Naive thymus-derived CD4-positive, alpha-beta T cell (primary cell): ENCODE results near the gene RTEL1. TPM values are rescaled to one million over a fixed set of nuclear protein-coding genes. Genes with fewer than 3 reads are reported as not detected.
A peak's percentile ranks its signal among the peaks of the same experiment; 100 is the strongest.

Source experiments
- ATAC-seq: fragments of 150-1000 bp; cut with Tn5 transposase; 2 replicates; pipeline ENCODE4 v1.10.0; 2021; ENCODE audit warnings: mild to moderate bottlenecking, moderate library complexity
- CTCF ChIA-PET: fragments of 350-600 bp; sonication (Branson Sonifier 250); formaldehyde crosslinking; loops from one replicate; lab custom pipeline; 2021; ENCODE audit warnings: antibody characterized with exemption; lab: Charles Lee
- POLR2A ChIA-PET: fragments of 350-600 bp; sonication (Branson Sonifier 250); formaldehyde crosslinking; loops from one replicate; lab custom pipeline; 2021; ENCODE audit warnings: antibody characterized with exemption, inconsistent platforms; lab: Charles Lee
- DNase-seq, 9 donors: peaks; one replicate each; pipeline versions ENCODE4 v3.0.0 to v3.0.0-alpha.2; 2020 to 2022; ENCODE audit warnings: mixed read lengths in 1 of 9
- H3K27ac ChIP-seq: one replicate; pipeline ENCODE4 v1.7.0; 2013; ENCODE audit warnings: mild to moderate bottlenecking, low read depth, low read length, moderate library complexity
- H3K27me3 ChIP-seq, 2 donors: one replicate each; pipeline ENCODE4 v1.7.0; 2013; ENCODE audit warnings: low read length in 2 of 2, mild to moderate bottlenecking in 2 of 2, moderate library complexity in 2 of 2; ENCODE audit not compliant: control insufficient read depth in 2 of 2, insufficient read depth in 2 of 2
- H3K36me3 ChIP-seq, 3 experiments: 1 replicate in 2 of 3; 2 replicates in 1 of 3; pipeline ENCODE4 v1.7.0; 2013; ENCODE audit warnings: low read length in 3 of 3, mild to moderate bottlenecking in 3 of 3, moderate library complexity in 1 of 3; ENCODE audit not compliant: insufficient read depth in 3 of 3, control insufficient read depth in 2 of 3
- H3K4me1 ChIP-seq, 2 donors: one replicate each; pipeline ENCODE4 v1.7.0; 2013; ENCODE audit warnings: low read length in 2 of 2, mild to moderate bottlenecking in 2 of 2, moderate library complexity in 1 of 2; ENCODE audit not compliant: control insufficient read depth in 2 of 2, insufficient read depth in 2 of 2
- H3K4me3 ChIP-seq: 2 replicates; pipeline ENCODE4 v1.7.0; 2013; ENCODE audit warnings: mild to moderate bottlenecking, low read length
- H3K9me3 ChIP-seq, 3 experiments: 1 replicate in 2 of 3; 2 replicates in 1 of 3; pipeline ENCODE4 v1.7.0; 2013; ENCODE audit warnings: low read length in 3 of 3; ENCODE audit not compliant: control insufficient read depth in 2 of 3
- H3K27ac Mint-ChIP-seq, 9 donors: one replicate each; pipeline ENCODE4 v1.8.0; 2020 to 2022; ENCODE audit warnings: mixed read lengths in 9 of 9, mild to moderate bottlenecking in 8 of 9, moderate library complexity in 5 of 9, inconsistent platforms in 2 of 9
- H3K27me3 Mint-ChIP-seq, 5 donors: one replicate each; pipeline ENCODE4 v1.8.0; 2021 to 2022; ENCODE audit warnings: mixed read lengths in 5 of 5, mild to moderate bottlenecking in 1 of 5
- H3K36me3 Mint-ChIP-seq, 5 donors: one replicate each; pipeline ENCODE4 v1.8.0; 2020 to 2022; ENCODE audit warnings: mixed read lengths in 5 of 5, mild to moderate bottlenecking in 3 of 5, inconsistent platforms in 1 of 5
- H3K4me1 Mint-ChIP-seq, 7 donors: one replicate each; pipeline ENCODE4 v1.8.0; 2020 to 2022; ENCODE audit warnings: mixed read lengths in 7 of 7, mild to moderate bottlenecking in 3 of 7, inconsistent platforms in 1 of 7
- H3K4me3 Mint-ChIP-seq, 10 donors: one replicate each; pipeline ENCODE4 v1.8.0; 2020 to 2022; ENCODE audit warnings: mild to moderate bottlenecking in 10 of 10, mixed read lengths in 10 of 10, moderate library complexity in 6 of 10, inconsistent platforms in 2 of 10
- H3K9me3 Mint-ChIP-seq, 11 donors: one replicate each; pipeline ENCODE4 v1.8.0; 2020 to 2022; ENCODE audit warnings: mixed read lengths in 11 of 11, mild to moderate bottlenecking in 4 of 11, inconsistent platforms in 1 of 11, moderate library complexity in 1 of 11
- intact Hi-C, 2 donors: fragments of 100-400 bp; cut with micrococcal nuclease; formaldehyde crosslinking; loops; one replicate each; pipeline ENCODE4 v1.15.1; 2023
- polyA plus RNA-seq, 2 donors: library from polyadenylated mRNA; unstranded; fragments of 300-500 nt; fragmentation: Illumina TruSeq; gene quantifications; one replicate each; pipeline ENCODE4 v1.2.3, GENCODE V29; 2021
- total RNA-seq, 6 experiments: library from RNA in 5 of 6; stranded (reverse) in 5 of 6; gene quantifications; 1 replicate in 5 of 6; 2 replicates in 1 of 6; pipeline ENCODE4 v1.2.3 and lab custom pipeline; 2021 to 2026

The RTEL1 gene
- total and polyA plus RNA-seq, 7 experiments from 2014 or later: 1.9 to 47.2 (median 31.6) TPM

- Histone ChIP-seq H3K9me3 (no peaks in the 10 kb centered on the region), H3K27ac (no peak overlapping the region), H3K36me3 (peaks cover 0 to 21% (median 0%) of the 10 kb centered on the region in 3 experiments), H3K4me1 (peaks cover 12 to 20% of the 10 kb centered on the region in 2 donors), H3K4me3 (no peak overlapping the region), H3K27me3 (no peaks in the 10 kb centered on the region)
- POLR2A ChIA-PET: interaction anchor here (0.5 to 1.5 kb wide), 3 partner anchors 13 to 288 kb away, joined by 3 read pairs; partner anchors contain the start of genes ARFRP1 and ZGPAT
- intact Hi-C loops: no loop called here
- Mint-ChIP-seq H3K27me3 (peaks cover 0 to 2% (median 0%) of the 10 kb centered on the region in 5 donors), H3K9me3 (peaks cover 0 to 5% (median 0%) of the 10 kb centered on the region in 11 donors), H3K4me1 (peaks cover 5 to 18% (median 6%) of the 10 kb centered on the region in 7 donors), H3K27ac (no peak overlapping the region), H3K36me3 (peaks cover 0 to 10% (median 0%) of the 10 kb centered on the region in 5 donors), H3K4me3 (no peak overlapping the region)
- peak in 1 of 9 donors; percentile 8 for DNase-seq
- no peak for ATAC-seq
- CTCF ChIA-PET: no interaction called here
These were observed 36.7 kb downstream of the RTEL1 start for GRCh38 chr20:63694584-63695423.

- H3K4me3 Mint-ChIP-seq: peak overlapping the region in 8 of 10 donors; percentile 27 to 76 (median 56)
- no peak for DNase-seq
- peaks cover 12 to 20% of the 10 kb centered on the region in 2 donors for H3K4me1 ChIP-seq
These were observed 37.6 kb downstream of the RTEL1 start for GRCh38 chr20:63695424-63696305.

GRCh38 chr20:63696306-63696627 lies 38.2 kb downstream of the RTEL1 start:
- intact Hi-C loops: no loop called here
- no peaks in the 10 kb centered on the region for H3K27me3 ChIP-seq
- ChIA-PET POLR2A (interaction anchor here (0.5 to 3.3 kb wide), 3 partner anchors 11 to 41 kb away, joined by 3 to 19 read pairs (median 16); partner anchors contain the start of genes ARFRP1, LIME1 and ZGPAT), CTCF (interaction anchor here (0.6 kb wide), 1 partner anchor 38 kb away, joined by 4 read pairs; the partner anchor contains the start of gene RTEL1)
- peak overlapping the region; percentile 20 for H3K27ac ChIP-seq
- H3K9me3 ChIP-seq: no peaks in the 10 kb centered on the region
- Mint-ChIP-seq H3K36me3 (peaks cover 0 to 10% (median 0%) of the 10 kb centered on the region in 5 donors), H3K27me3 (peaks cover 0 to 2% (median 0%) of the 10 kb centered on the region in 5 donors), H3K9me3 (peaks cover 0 to 5% (median 0%) of the 10 kb centered on the region in 11 donors), H3K4me3 (peak overlapping the region in 9 of 10 donors; percentile 27 to 76 (median 54)), H3K27ac (peak overlapping the region in 6 of 9 donors; percentile 51 to 88 (median 65)), H3K4me1 (peaks cover 5 to 17% (median 6%) of the 10 kb centered on the region in 7 donors)
- peaks cover 12 to 20% of the 10 kb centered on the region in 2 donors for H3K4me1 ChIP-seq
- peak in 6 of 9 donors; percentile 28 to 47 (median 38) for DNase-seq
- ATAC-seq: peak; percentile 73
- H3K36me3 ChIP-seq: peaks cover 0 to 28% (median 0%) of the 10 kb centered on the region in 3 experiments
- H3K4me3 ChIP-seq: peak overlapping the region; percentile 47

More at GRCh38 chr20:63695424-63696305, 37.6 kb downstream of the RTEL1 start:
- intact Hi-C loops: no loop called here
- Mint-ChIP-seq H3K36me3 (peaks cover 0 to 10% (median 0%) of the 10 kb centered on the region in 5 donors), H3K27ac (peak overlapping the region in 6 of 9 donors; percentile 51 to 88 (median 65)), H3K9me3 (peaks cover 0 to 5% (median 0%) of the 10 kb centered on the region in 11 donors), H3K27me3 (peaks cover 0 to 2% (median 0%) of the 10 kb centered on the region in 5 donors), H3K4me1 (peaks cover 5 to 18% (median 6%) of the 10 kb centered on the region in 7 donors)
- POLR2A ChIA-PET: interaction anchor here (0.6 to 3.3 kb wide), 4 partner anchors 12 to 171 kb away, joined by 3 to 19 read pairs (median 10); partner anchors contain the start of genes ARFRP1, LIME1 and ZGPAT
- Histone ChIP-seq H3K4me3 (no peak overlapping the region), H3K36me3 (peaks cover 0 to 28% (median 0%) of the 10 kb centered on the region in 3 experiments), H3K27ac (peak overlapping the region; percentile 20), H3K9me3 (no peaks in the 10 kb centered on the region), H3K27me3 (no peaks in the 10 kb centered on the region)
- CTCF ChIA-PET: interaction anchor here (0.6 kb wide), 1 partner anchor 38 kb away, joined by 4 read pairs; the partner anchor contains the start of gene RTEL1
- no peak for ATAC-seq

GRCh38 chr20:63696628-63697356 lies 38.7 kb downstream of the RTEL1 start, which contains the start of gene TNFRSF6B:
Gene TNFRSF6B (plus strand): TSS chr20:63696652. CDS start chr20:63696768, 116 bp downstream.
- Mint-ChIP-seq H3K9me3 (peaks cover 0 to 5% (median 0%) of the 10 kb centered on the region in 11 donors), H3K27ac (peak within 1 kb of the TSS in 7 of 9 donors; percentile 5 to 88 (median 64)), H3K4me3 (peak within 1 kb of the TSS in 9 of 10 donors; percentile 27 to 76 (median 54)), H3K36me3 (peaks cover 0 to 10% (median 0%) of the 10 kb centered on the region in 5 donors), H3K27me3 (peaks cover 0 to 2% (median 0%) of the 10 kb centered on the region in 5 donors), H3K4me1 (peaks cover 5 to 15% (median 6%) of the 10 kb centered on the region in 7 donors)
- Histone ChIP-seq H3K4me3 (peak within 1 kb of the TSS; percentile 47), H3K27me3 (no peaks in the 10 kb centered on the region), H3K4me1 (peaks cover 12 to 20% of the 10 kb centered on the region in 2 donors), H3K36me3 (peaks cover 0 to 28% (median 0%) of the 10 kb centered on the region in 3 experiments), H3K9me3 (no peaks in the 10 kb centered on the region), H3K27ac (peak within 1 kb of the TSS; percentile 20)
- CTCF ChIA-PET: interaction anchor here (0.9 kb wide), 1 partner anchor 9 kb away, joined by 3 read pairs; no protein-coding TSS in a partner anchor
- POLR2A ChIA-PET: interaction anchor here (0.5 to 3.3 kb wide), 6 partner anchors 10 to 69 kb away, joined by 3 to 19 read pairs (median 4); partner anchors contain the start of genes ARFRP1, LIME1 and ZGPAT
- intact Hi-C loops: no loop called here
- DNase-seq: peak in 5 of 9 donors; percentile 33 to 51 (median 35)
- peak; percentile 44 for ATAC-seq

- peak overlapping the region in 2 of 9 donors; percentile 5 to 54 for H3K27ac Mint-ChIP-seq
- POLR2A ChIA-PET: interaction anchor here (0.6 to 3.3 kb wide), 7 partner anchors 8 to 70 kb away, joined by 3 to 19 read pairs (median 3); partner anchors contain the start of genes ARFRP1, LIME1 and ZGPAT
These were observed 39.3 kb downstream of the RTEL1 start for GRCh38 chr20:63697357-63697867.

More at GRCh38 chr20:63697357-63697867, 39.3 kb downstream of the RTEL1 start:
- Histone ChIP-seq H3K27me3 (no peaks in the 10 kb centered on the region), H3K4me1 (peaks cover 12 to 20% of the 10 kb centered on the region in 2 donors), H3K4me3 (no peak overlapping the region), H3K9me3 (no peaks in the 10 kb centered on the region), H3K27ac (peak overlapping the region; percentile 20), H3K36me3 (peaks cover 0 to 28% (median 0%) of the 10 kb centered on the region in 3 experiments)
- ATAC-seq (no peak), DNase-seq (no peak)
- CTCF ChIA-PET: interaction anchor here (0.9 kb wide), 1 partner anchor 9 kb away, joined by 3 read pairs; no protein-coding TSS in a partner anchor
- Mint-ChIP-seq H3K27me3 (peaks cover 0 to 2% (median 0%) of the 10 kb centered on the region in 5 donors), H3K9me3 (peaks cover 0 to 4% (median 0%) of the 10 kb centered on the region in 11 donors), H3K4me3 (peak overlapping the region in 6 of 10 donors; percentile 52 to 76 (median 60)), H3K36me3 (peaks cover 0 to 8% (median 0%) of the 10 kb centered on the region in 5 donors), H3K4me1 (peaks cover 5 to 15% (median 6%) of the 10 kb centered on the region in 7 donors)
- intact Hi-C loops: no loop called here
